ENCODE data around the gene ZIM2. TPM values are rescaled to one million over a fixed set of nuclear protein-coding genes. Genes with fewer than 3 reads are reported as not detected.
"Not testable (repeated sequence)": the region's sequence is repeated elsewhere in the genome, so short reads cannot be mapped to it uniquely, and the experiment has no call there.

ZIM2 gene
- total RNA-seq, 6 experiments from 2014 or later, result not detected

DNA sequence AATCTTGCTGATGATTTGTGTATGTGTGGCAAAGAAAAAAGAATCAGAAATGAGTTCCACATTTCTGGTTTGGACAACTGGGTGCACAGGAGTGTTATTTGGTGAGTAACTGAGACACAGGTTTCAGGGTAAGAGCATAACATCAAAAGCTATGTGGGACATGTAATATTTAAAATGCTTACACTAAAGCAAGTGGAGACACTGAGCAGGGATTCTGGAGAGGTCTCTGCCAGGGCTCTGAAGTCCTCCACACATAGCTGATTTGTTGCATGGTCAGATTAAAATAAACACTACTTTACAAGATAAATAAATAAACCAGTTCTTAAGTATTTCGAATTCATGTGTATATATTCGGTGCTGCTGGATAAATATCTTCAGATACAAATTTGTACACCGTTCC, 16.3 kb upstream of the ZIM2 start:
- Mint-ChIP-seq H3K4me1 (ENCODE audit: low read depth) (no peaks in the 10 kb centered on the region), H3K9me3 (peaks cover 65% of the 10 kb centered on the region), H3K36me3 (ENCODE audit: low read depth) (peaks cover 4% of the 10 kb centered on the region; the same call in 1 of the 2 replicates), H3K4me3 (no peak overlapping the region), H3K27me3 (ENCODE audit: insufficient read depth) (no peaks in the 10 kb centered on the region), H3K27ac (no peak overlapping the region)
- DNase-seq, result no peak
- TF ChIP-seq, protein P1, sequence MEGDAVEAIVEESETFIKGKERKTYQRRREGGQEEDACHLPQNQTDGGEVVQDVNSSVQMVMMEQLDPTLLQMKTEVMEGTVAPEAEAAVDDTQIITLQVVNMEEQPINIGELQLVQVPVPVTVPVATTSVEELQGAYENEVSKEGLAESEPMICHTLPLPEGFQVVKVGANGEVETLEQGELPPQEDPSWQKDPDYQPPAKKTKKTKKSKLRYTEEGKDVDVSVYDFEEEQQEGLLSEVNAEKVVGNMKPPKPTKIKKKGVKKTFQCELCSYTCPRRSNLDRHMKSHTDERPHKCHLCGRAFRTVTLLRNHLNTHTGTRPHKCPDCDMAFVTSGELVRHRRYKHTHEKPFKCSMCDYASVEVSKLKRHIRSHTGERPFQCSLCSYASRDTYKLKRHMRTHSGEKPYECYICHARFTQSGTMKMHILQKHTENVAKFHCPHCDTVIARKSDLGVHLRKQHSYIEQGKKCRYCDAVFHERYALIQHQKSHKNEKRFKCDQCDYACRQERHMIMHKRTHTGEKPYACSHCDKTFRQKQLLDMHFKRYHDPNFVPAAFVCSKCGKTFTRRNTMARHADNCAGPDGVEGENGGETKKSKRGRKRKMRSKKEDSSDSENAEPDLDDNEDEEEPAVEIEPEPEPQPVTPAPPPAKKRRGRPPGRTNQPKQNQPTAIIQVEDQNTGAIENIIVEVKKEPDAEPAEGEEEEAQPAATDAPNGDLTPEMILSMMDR (IDR thresholded peaks at IDR 0.05), result no peak

DNA sequence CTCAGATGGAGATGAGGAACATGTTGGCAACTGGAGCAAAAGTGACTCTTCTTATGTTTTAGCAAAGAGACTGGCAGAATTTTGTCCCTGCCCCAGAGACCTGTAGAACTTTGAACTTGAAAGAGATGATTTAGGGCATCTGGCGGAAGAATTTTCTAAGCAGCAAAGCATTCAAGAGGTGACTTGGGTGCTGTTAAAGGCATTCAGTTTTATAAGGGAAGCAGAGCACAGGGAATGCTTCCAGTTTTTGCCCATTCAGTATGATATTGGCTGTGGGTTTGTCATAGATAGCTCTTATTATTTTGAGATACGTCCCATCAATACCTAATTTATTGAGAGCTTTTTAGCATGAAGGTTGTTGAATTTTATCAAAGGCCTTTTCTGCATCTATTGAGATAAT, 11.8 kb upstream of the ZIM2 start:
- not testable (repeated sequence) for DNase-seq; H3K36me3 Mint-ChIP-seq (ENCODE audit: low read depth); H3K4me3 Mint-ChIP-seq; H3K4me1 Mint-ChIP-seq (ENCODE audit: low read depth); H3K27me3 Mint-ChIP-seq (ENCODE audit: insufficient read depth); H3K27ac Mint-ChIP-seq
- peaks cover 60% of the 10 kb centered on the region for H3K9me3 Mint-ChIP-seq

DNA sequence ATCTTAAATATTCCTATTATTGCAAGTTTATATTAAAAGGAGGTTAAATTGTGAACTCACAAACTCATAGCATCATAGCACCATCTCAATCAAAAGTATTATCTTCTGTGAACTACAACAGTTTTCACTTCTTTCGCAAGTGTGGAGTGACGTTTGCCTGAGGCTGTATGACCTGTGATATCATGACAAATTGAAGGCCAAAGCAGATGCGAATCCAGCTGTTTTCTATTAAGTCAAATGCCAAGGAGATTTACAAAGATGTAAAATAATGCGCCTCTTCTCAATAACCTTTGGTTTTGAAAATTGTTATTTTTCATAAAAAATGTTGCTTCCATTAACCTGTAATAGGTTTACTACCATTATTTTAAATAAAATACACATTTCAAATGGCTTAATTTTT, 7.6 kb upstream of the ZIM2 start:
- Mint-ChIP-seq H3K27ac (no peak overlapping the region), H3K4me1 (ENCODE audit: low read depth) (no peaks in the 10 kb centered on the region), H3K36me3 (ENCODE audit: low read depth) (no peaks in the 10 kb centered on the region), H3K4me3 (no peak overlapping the region), H3K27me3 (ENCODE audit: insufficient read depth) (no peaks in the 10 kb centered on the region; the same call in 1 of the 2 replicates), H3K9me3 (peaks cover 36% of the 10 kb centered on the region)
- TF ChIP-seq, protein P1 (IDR thresholded peaks at IDR 0.05), result no peak
- DNase-seq, result no peak

DNA sequence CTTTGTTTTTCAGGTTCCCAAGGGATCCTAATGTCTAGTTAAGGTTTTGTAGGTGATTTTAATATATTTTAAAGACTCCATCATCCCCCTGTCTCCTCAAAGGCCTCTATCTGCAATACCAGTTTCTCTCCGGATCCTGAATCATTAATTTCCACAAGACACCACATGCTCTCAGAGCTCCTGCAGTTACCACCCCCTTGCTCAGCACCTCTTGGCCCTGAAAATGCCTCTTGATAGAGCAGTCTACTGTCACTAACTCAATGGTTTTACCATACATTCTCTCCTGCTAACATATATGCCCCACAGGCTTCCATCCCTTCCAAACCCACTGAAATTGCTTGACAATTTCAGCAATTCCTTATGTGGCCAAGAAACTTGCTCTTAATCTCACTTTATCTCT, 1.9 kb upstream of the ZIM2 start:
- no peak overlapping the region for H3K4me3 Mint-ChIP-seq
- H3K4me1 Mint-ChIP-seq (ENCODE audit: low read depth), result no peaks in the 10 kb centered on the region
- H3K36me3 Mint-ChIP-seq (ENCODE audit: low read depth), result peaks cover 10% of the 10 kb centered on the region
- DNase-seq, result no peak
- TF ChIP-seq, protein P1 (IDR thresholded peaks at IDR 0.05), result no peak
- no peaks in the 10 kb centered on the region; the same call in 1 of the 2 replicates for H3K27me3 Mint-ChIP-seq (ENCODE audit: insufficient read depth)
- H3K27ac Mint-ChIP-seq, result no peak overlapping the region
- H3K9me3 Mint-ChIP-seq, result peaks cover 32% of the 10 kb centered on the region

DNA sequence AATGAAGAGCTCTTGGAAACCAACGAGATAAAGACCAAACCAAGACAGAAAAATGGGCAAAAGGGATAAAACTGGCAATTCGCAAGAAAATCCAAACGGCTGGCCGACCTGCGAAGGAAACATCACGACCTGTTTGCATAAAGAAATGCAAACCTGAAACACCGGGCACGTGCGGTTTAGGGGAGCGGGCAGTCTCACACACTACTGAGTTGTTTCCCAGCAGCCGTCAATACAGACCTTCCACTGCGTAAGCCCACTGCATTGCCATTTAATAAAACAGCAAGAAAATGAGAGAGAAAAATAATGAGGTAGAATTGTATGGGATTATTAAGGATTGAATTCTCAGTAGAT, 642 bp upstream of the ZIM2 start:
- TF ChIP-seq, protein P1 (IDR thresholded peaks at IDR 0.05), result no peak
- H3K4me1 Mint-ChIP-seq (ENCODE audit: low read depth), result no peaks in the 10 kb centered on the region
- peaks cover 44% of the 10 kb centered on the region for H3K9me3 Mint-ChIP-seq
- no peak overlapping the region for H3K27ac Mint-ChIP-seq
- no peak for DNase-seq
- peaks cover 10% of the 10 kb centered on the region for H3K36me3 Mint-ChIP-seq (ENCODE audit: low read depth)
- H3K27me3 Mint-ChIP-seq (ENCODE audit: insufficient read depth), result no peaks in the 10 kb centered on the region; the same call in 1 of the 2 replicates
- no peak overlapping the region for H3K4me3 Mint-ChIP-seq

DNA sequence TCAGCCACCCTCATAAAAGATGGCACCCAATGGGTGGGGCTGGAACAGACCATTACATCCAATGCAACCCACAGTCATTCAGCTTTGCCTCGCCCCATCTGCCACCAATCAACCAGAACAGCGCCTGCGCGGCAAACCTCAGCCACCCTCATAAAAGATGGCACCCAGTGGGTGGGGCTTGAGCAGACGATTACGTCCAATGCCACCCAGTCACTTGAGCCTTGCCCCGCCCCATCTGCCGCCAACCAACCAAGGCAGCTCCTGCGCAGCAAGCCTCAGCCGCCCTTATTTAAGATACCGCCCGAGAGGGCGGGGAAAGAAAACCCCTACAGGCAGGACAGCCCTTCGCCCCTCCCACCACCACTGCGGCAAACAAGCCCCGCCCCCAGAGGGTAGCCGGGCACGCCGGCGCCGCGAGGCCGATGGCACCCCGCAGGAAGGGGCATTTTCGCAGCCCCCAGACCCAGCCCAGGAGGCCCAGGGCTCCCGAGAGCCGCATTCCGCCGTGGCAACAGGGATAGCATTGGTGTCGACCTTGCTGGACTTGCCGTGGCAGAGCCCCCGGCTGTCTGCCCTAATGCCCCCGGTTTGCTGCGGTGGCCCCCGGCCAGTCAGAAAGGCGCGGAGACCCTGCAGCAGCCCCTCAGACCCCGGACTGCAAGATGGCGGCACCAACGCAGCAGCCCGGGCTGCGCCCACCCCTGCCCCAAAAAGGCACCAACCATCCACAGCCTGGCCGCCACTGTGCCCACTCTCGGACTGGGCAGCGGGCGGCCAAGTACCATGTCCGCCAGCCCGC, 675 bp downstream of the ZIM2 start:
- peaks cover 51% of the 10 kb centered on the region for H3K9me3 Mint-ChIP-seq
- H3K27ac Mint-ChIP-seq, result no peak overlapping the region
- DNase-seq, result no peak
- H3K4me3 Mint-ChIP-seq, result no peak overlapping the region
- H3K36me3 Mint-ChIP-seq (ENCODE audit: low read depth), result peaks cover 10% of the 10 kb centered on the region
- H3K27me3 Mint-ChIP-seq (ENCODE audit: insufficient read depth), result no peaks in the 10 kb centered on the region
- TF ChIP-seq, protein P1 (IDR thresholded peaks at IDR 0.05), result no peak
- H3K4me1 Mint-ChIP-seq (ENCODE audit: low read depth), result no peaks in the 10 kb centered on the region

All from HFFc6 (cell line).